ENCODE results near the gene HIRA.
"Not testable (repeated sequence)": the region's sequence is repeated elsewhere in the genome, so short reads cannot be mapped to it uniquely, and the experiment has no call there.

The HIRA gene

DNA sequence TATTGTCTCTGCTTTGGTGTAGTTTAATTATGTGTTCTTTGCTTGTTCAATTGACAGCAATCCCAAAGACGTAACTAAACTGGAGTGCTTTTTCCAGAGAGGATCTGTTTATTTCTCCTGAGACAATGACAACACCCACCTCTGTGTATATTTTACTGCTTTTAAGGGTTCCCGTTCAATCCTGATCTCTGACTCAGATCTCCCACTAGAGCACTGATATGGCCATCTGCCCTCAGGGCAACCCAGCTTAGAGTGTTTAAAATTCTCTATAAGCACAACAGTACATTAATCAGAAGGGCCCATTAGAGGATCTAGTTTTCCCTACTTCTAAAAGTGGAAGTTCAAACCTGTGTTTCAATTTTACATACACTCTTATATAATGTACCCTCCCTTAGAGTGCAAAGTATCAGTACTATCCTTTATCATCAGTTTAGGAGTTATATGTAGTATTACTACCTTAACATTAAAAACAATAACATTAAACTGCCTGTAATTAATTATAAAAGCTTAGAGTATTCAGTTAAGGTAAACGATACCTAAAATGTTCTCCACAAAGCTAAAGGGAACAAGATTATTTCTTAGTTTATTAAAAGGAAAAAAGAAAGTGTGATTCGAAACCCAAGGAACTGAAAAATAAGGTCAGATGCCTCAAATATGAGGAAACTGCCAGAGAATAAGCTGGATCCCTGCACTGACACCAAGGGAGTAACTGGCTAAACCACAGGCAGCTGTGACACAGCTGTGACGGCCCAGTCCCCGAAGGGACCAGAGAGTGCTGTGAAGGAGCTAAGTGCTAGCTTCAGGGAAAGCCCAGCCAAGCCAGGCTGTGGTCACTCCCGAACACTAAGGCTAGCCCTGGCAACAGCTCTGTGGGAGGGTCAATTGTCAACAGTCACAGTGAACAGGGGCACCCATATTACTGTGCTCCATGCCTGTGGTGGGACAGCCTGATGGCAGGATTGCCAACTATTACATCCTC, 32.2 kb upstream of the HIRA start:
- no peak for DNase-seq

- no peak for DNase-seq
Measured at GRCh38 chr22:19463008-19463407, 31.5 kb upstream of the HIRA start.

GRCh38 chr22:19461506-19461905, 30.0 kb upstream of the HIRA start:
- DNase-seq: no peak

- no peak for DNase-seq
Measured at GRCh38 chr22:19460036-19460435, 28.5 kb upstream of the HIRA start.

- no peak for DNase-seq
Measured at GRCh38 chr22:19457828-19458428, 26.4 kb upstream of the HIRA start.

- DNase-seq: no peak
Measured at GRCh38 chr22:19456541-19456940, 25.0 kb upstream of the HIRA start.

DNA sequence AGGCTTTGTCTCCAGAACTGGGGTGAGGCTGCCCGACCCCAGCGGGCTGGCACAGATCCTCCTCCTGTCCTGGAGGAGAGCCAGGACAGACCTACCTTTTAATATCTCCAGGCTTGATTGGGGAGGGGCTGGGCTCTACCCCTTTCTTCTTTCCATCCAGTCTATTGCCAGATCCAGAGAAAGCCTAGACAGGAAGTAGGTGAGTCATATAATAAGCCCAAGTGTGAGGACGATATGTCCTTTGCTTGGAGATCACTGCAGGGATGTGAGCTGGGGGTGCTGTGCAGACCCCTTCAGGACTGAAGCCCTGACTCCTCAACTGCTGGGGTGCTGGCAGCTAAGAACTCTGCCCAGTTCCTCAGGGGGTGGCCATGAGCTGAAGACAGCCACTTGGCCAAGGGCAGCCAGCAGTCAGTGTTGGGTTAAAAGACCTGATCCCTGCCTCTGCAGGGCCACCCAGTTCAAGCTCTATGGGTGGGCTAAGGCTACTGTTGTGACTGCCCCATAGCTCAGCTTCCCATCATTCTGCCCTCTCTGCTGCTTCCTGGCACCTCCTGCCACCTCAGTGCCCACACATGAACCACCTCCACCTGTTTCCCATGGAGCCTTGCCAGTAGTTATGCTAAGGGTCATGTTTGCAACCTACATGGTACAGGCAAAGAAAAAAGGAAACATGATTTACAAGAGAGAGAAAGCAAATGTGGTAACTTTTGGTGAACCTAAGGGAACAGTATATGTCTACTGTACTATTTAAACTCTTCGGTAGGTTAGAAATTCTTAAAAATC, 24.2 kb upstream of the HIRA start:
- DNase-seq: no peak

GRCh38 chr22:19455033-19455432, 23.5 kb upstream of the HIRA start:
- no peak for DNase-seq

- DNase-seq: no peak
Measured at GRCh38 chr22:19454156-19454555, 22.6 kb upstream of the HIRA start.

DNA sequence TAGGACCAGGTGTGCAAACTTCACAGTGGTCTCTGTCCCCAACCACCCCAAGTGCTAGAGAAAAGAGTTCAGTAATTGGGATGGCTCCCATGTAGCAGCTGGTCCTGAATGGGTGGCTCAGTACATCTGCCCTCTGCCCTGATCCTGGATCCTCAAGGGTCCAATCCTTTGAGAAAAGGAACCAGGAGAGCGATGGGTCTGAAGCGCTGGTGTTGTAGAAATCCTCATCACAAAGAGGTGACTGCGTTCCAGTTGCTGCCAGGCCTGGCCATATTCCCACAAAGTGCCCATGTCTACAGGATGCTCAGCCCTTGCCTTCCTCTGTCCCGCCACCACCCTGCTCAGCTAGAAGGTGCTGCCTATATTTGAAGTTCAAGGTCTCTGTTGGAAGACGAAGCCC, 22.2 kb upstream of the HIRA start:
- DNase-seq: no peak

GRCh38 chr22:19451570-19451969, 20.0 kb upstream of the HIRA start:
- no peak for DNase-seq

GRCh38 chr22:19450363-19451175, 19.0 kb upstream of the HIRA start:
- DNase-seq: no peak

DNA sequence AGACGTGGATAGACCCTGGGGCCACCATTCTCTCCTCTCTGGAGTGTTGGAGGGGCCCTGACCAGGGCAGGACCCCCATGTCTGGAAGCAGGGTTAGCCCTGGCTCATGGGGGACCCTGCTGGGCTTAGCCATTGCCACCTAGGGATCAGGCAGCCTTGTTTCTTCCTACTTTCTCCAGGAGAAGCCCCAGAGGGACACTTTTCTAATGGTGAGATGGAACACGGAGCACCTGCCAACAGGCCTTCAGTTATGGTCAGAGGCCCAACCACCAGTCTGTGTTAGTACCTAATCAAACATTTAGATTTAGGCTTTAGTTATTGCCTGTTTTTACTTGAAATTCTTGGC, 17.9 kb upstream of the HIRA start:
- no peak for DNase-seq

DNA sequence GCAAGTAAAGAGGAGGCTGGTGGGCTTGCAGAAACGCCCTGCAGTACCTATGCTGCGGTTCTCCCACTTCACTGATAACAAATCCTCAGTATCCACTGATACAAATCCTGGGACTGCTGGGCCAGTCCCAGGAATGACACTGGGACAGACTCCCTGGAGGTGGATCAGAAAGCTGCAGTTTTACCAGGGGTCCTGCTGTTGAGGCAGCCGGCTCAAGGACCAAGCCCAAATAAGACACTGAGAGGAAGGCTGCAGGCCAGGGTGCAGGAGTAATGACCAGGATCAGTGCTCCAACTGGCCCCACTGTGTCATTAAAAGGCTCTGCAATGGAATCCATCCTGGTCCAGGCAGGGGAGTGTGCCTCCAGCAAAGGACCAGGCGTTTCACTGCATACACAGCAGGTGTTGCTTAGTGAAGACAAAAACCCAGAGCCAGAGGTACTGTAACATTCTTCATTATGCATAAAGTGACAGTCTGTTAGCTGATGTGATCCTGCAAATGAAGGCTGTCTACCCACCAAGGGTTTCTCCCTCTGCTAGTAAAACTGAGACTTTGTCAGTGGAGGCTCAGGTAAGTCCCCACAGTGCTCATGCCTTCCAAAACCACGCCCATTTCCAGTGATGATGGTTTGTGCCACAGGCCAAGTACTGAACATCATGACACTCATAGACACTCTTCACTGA, 17.3 kb upstream of the HIRA start:
- DNase-seq: no peak

GRCh38 chr22:19448076-19448607, 16.6 kb upstream of the HIRA start:
- peak; percentile 5 for DNase-seq

GRCh38 chr22:19447330-19448075, 16.0 kb upstream of the HIRA start, which contains the start of gene C22orf39:
Gene C22orf39, minus strand, starts transcription at chr22:19447711. Its CDS starts 23 bp downstream, at chr22:19447688.
- DNase-seq: peak; percentile 83

GRCh38 chr22:19446603-19447329, 15.2 kb upstream of the HIRA start:
- DNase-seq: no peak

- not testable (repeated sequence) for DNase-seq
Measured at GRCh38 chr22:19445279-19445982, 13.9 kb upstream of the HIRA start.

GRCh38 chr22:19443544-19444211, 12.1 kb upstream of the HIRA start:
- DNase-seq: no peak
